GM18951 (cell line): Measurements from ENCODE around the gene RIMBP2.

Source experiments
- POLR2A ChIP-seq: IDR thresholded peaks from 4 replicates; pipeline ENCODE4 v1.6.1; 2011; ENCODE audit warnings: mild to moderate bottlenecking; ENCODE audit not compliant: insufficient read length, insufficient read depth; ENCODE audit errors: extremely low read depth
- in situ Hi-C: fragments of 300-500 bp; cut with MboI; formaldehyde crosslinking; loops from one replicate; pipeline ENCODE4 v1.12.0; 2022; ENCODE audit warnings: low sequenced_read_pairs, mixed read lengths, inconsistent platforms; ENCODE audit not compliant: unreplicated experiment

Gene RIMBP2

DNA sequence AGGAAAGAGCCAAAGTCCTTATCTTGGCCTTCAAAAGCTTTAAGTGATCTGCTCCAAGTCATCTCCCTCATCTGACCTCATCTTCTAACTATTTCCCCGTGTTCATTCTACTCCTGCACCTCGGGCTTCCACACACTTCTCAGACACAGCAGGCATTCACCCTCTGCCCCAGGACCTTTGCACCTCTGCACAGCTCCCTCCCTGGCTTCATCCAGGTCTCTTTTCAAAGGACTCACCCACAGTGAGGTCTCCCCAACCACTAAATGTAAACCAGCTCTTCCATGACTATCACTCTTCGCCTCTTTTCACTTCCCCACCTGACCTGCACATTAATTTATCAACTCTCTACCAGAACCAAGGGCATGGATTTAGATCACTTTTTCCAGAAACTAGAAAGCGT lies 216.6 kb downstream of the RIMBP2 start:
- in situ Hi-C loops = no loop called here
- TF ChIP-seq POLR2A = no peak

DNA sequence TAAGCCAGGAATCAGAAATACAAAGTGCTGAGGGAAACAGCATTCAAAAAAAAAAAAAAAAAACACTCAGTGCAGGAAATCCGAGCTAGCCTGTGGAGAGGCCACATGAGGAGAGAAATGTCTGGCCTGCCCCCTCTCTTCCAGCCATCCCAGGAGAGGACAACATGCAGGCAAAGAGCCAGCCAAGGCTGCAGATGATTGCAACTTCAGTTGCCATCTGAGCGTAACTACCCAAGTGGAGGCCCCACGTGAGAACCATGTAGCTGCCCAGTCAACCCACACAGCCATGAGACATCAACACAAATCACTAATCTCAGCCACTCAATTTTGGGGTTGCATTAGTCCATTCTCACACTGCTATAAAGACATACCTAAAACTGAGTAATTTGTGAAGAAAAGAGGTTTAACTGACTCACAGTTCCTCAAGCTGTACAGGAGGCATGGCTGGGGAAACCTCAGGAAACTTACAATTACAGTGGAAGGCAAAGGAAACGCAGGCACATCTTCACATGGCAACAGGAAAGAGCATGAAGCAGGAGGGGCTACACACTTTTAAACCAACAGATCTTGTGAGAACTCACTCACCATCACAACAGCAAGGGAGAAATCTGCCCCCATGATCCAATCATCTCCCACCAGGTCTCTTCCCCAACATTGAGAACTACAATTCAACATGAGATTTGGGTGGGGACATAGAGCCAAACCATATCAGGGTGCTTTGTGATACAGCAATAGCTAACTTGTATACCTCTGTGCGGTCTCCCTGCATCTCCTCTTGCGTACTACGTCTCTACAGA lies 217.3 kb downstream of the RIMBP2 start:
- in situ Hi-C loops = no loop called here

DNA sequence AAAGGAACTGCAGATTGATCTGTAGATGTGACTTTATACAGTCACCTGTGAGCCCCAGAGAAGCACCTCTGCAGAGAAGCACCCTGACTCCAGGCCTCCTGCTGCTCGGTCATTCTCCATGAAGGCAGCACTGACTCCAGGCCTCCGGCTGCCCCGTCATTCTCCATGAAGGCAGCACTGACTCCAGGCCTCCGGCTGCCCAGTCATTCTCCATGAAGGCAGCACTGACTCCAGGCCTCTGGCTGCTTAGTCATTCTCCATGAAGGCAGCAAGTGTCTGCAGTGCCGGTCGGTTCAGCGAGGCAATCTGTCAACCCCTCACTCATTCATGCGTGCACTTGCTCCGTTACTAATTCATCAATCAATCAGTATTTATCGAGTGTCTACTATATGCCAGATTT lies 218.1 kb downstream of the RIMBP2 start:
- in situ Hi-C loops = no loop called here
- TF ChIP-seq POLR2A = no peak

More for the DNA sequence above, 217.3 kb downstream of the RIMBP2 start:
- TF ChIP-seq POLR2A = no peak

DNA sequence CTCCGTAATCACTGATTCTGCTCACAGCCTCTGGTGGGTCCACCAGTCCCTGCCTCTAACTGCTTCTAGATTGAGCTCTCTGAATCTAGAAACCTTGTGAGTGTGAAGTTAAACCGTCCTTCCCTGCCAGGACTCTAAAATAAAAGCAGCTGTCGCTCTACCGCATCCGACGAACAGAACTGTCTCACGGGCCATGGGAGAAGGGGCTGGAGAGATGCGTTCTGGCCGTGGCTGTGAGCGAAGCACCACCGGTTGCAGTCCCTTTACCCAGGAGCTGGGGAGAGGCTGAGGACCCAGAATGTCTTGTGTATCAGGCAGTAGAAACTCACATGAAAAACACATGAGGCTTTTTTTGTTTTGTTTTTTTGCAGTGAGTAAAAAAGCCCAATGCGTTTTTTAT lies 218.8 kb downstream of the RIMBP2 start:
- in situ Hi-C loops = no loop called here
- no peak for TF ChIP-seq POLR2A

DNA sequence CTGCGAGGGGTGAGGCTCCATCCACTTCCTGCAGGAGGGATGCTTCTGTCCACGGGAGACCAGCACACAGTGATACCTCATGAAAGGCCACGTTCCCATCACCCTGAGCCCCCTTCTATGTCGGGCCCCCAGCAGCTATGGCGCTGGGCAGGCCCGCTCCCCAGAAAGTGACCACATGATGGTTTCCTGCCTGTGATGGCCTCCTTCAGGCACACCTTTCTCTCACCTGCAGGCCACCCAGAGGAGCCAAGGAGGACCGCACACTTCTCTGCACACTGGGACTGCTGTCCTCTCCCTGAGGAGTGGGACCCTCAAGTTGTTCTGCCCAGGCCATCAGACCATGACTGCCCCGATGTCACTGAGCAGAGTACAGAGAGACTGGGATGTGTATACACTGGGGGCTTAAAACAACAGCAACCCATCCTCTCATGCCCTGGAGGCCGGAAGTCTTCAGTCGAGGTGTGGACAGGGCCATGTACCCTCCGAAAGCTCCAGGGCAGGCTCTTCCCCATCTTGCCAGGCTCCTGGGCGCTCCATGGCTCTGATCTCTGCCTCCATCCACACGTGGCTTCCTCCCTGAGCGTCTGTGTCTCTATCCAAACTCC lies 219.5 kb downstream of the RIMBP2 start:
- no peak for TF ChIP-seq POLR2A
- in situ Hi-C loops = no loop called here

DNA sequence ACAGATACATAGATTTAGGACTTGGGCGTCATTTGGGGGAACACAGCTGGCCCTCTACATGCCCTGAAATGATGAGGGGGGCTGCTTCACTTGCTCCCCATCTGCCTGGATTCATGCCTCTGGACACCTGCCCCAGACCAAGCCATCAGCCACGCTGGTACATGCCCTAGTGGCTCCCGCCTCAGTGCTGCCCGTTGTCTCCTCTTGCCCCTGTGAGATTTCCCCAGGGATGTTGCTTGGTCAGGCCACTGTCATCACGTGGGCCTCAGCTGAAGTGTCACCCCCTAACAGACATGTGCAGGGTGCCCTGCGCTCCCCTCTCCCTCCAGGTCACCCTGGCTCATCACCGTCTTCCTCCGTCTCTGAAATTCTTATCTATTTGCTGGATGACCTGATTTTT lies 220.9 kb downstream of the RIMBP2 start:
- no peak for TF ChIP-seq POLR2A
- in situ Hi-C loops = no loop called here

DNA sequence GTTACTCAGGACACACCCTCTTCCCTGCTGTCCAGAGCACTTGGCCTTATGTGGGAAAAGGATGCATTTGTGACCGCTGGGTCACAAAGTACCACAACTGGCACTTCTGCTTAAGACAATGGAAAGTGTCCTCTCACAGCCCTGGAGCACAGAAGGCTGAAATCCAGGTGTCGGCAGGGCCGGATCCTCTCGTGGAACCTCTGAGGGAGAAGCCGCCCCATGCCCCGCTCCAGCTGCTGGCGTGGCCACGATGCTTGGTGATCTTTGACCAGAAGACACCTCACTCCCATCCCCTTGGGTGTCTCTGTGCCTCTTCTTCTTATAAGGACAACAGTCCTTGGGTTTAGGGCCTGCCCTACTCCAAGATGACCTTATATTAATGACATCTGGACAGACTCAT lies 221.4 kb downstream of the RIMBP2 start:
- in situ Hi-C loops = no loop called here
- no peak for TF ChIP-seq POLR2A

DNA sequence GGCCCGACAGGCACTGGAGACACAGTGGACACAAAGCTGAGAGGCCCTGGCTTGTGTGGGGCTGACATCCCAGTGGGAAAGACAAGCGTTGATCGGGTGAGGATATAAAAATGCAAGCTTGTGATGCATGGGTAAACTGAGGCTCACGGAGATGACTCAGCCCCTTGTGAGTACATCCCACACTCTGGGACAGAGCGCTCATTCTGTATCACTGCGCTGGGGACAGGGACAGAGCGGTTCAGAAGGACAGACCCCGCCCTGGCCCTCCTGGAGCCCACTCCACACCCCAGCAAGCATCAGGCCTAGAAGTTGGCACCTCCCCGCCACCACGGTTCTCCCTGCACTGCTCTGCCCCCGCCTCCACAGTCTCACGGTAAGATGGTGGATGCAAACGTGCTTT lies 222.1 kb downstream of the RIMBP2 start:
- no peak for TF ChIP-seq POLR2A
- in situ Hi-C loops = no loop called here

DNA sequence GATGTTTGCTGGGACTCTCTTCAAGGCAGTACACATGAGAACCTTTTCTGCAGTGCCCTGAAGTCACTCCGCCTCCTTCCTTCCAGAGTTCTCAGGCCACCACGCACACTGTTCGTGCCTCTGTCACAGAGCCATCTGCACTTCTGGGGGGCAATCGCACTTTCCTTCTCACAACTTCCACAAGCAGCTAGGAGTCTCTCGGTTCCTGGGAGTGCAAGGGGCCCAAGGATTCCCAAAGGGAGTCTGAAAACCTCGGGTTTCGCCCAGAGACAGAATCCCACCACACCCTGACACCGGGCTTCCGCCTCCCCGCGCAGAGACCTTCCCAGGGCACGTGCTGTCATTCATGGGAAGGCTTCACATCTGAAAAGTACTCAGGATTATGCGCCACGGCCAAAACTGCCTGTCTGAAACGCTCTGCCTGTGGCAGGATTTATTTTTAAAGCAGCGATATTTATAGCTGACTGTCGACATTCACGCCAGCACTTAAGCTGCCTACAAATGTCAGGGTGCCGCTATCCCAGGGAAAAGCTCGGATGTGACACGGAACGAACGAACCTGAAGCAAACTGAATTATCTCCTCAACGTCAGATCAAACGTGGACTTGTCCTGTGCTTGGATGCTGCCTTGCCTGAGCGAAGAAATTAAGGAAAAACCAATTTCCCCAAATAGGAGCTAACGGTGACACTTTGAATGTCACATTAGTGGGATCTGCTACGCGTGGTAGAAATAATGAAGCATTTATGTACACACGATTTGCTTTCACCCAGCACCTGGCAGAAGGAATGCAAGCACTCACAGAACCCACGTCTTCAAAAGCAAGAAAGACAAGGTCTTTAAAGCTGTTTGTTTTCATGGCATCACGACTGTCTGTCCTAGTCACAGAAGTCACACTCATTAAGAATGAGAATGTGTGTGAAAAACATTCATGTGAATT lies 224.4 kb downstream of the RIMBP2 start:
- in situ Hi-C loops = no loop called here
- TF ChIP-seq POLR2A = no peak

DNA sequence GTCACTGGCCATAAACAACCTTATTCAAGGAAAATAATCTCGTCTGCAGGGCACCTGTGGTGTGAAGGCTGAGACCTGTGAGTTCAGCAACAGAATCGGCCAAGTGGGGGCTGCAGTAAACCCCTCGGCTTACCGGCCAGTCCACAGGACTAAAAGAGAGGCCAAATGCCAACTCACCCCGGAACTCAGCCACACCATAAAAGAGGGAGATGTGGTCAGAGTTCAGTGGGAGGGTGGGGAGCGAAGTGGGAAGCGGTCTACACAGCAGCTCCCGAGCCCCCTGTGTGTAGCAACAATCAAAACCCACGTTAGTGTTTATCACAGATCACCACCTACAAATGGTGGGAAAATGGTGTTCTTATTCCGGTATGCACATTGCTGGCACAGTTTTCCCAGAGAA lies 225.4 kb downstream of the RIMBP2 start:
- no peak for TF ChIP-seq POLR2A
- in situ Hi-C loops = no loop called here

DNA sequence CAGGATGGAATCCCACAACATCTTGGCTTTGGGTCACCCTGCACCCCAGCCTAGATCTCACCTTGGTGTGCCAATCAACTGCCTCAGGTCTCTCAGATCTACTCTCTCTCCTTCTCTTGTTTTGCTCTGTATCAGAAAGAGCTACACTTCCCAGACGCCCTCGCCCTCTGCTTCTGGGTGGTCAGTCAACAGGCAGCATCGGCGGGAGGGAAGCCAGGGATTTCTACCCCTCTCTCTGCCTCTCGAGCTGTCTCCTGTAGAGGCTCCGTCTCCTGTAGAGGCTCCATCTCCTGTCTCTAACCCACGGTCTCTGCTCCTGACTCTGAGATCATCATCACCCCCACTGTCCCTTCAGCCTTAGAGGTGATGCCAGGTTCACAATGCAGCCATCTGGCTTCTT lies 226.8 kb downstream of the RIMBP2 start:
- TF ChIP-seq POLR2A = no peak
- in situ Hi-C loops = no loop called here

DNA sequence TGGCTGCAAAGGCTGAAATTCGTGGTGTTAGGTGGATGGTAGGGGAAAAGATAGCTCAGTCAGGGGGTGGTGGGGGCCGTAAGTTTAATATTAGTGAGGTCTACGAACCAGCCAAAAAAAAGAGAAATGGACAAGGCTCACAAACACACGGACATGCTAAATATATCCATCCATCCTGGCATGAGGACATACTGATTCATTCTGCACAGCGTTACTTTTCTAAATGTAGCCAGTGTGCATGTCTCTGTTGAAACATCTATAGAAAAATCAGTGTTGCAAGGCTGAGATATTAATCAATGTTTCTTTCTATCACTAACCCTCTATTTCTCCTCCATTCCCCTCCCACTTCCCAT lies 227.8 kb downstream of the RIMBP2 start:
- TF ChIP-seq POLR2A = no peak
- in situ Hi-C loops = no loop called here

DNA sequence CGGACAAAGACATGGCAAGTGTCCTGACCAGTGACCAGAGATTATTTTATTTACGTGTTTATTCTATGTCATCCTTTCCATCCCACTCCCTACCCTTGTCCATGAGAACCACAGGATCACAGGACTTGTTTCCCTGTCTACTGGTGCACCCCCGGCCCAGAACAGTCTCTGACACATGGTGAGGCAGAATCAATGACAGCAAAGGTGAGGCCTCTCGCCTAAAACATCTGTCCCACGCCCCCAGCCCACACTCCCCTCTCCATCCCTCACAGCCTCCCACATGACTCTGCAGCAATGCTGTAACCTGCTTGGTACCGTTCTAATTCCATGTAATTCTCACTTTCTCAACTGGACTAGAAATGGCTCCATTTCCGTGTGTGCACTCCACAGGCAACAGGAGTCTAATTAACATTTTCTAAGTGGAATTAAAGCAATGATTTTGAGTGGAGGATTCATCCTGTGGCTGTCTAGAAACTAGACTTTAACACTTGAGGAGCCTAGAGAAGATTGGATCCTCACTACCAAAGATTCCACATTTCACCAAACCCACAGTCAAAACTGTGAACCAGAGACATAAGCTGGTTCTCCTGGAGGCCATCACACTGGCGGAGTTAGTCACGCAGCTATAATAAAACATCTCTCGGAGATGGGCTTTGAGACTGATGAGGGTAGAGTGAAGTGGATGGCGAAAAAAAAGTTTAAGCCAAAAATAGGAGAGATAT lies 228.3 kb downstream of the RIMBP2 start:
- no peak for TF ChIP-seq POLR2A
- in situ Hi-C loops = no loop called here
